GM23338 (cell line): ENCODE results near the gene PKD2. TPM values are rescaled to one million over a fixed set of nuclear protein-coding genes. Genes with fewer than 3 reads are reported as not detected.

Source experiments
- ATAC-seq: fragments of 200-7000 bp; cut with Tn5 transposase; 3 replicates; pipeline ENCODE4 v1.9.1; 2020
- DNase-seq: peaks from one replicate; pipeline ENCODE4 v3.0.0-alpha.2; 2015; ENCODE audit warnings: low spot score
- H2AFZ ChIP-seq: fragments of 200-600 bp; sonication (generic); 2 replicates; pipeline ENCODE4 v1.8.0; 2016; ENCODE audit warnings: antibody characterized with exemption, mild to moderate bottlenecking, moderate library complexity
- H3F3A ChIP-seq: fragments of 200-600 bp; sonication (generic); replicated peaks from 2 replicates; pipeline ENCODE4 v1.8.0; 2017; ENCODE audit warnings: antibody characterized with exemption, mixed run types, low read depth
- H3K27ac ChIP-seq: fragments of 200-600 bp; sonication (generic); 2 replicates; pipeline ENCODE4 v1.6.1; 2016; ENCODE audit warnings: low read depth
- H3K27me3 ChIP-seq: fragments of 200-600 bp; sonication (generic); 2 replicates; pipeline ENCODE4 v1.8.0; 2016; ENCODE audit warnings: mild to moderate bottlenecking, mixed run types, moderate library complexity; ENCODE audit not compliant: insufficient read depth
- H3K36me3 ChIP-seq: fragments of 200-600 bp; sonication (generic); 2 replicates; pipeline ENCODE4 v1.8.0; 2016; ENCODE audit warnings: mild to moderate bottlenecking; ENCODE audit not compliant: insufficient read depth
- H3K4me1 ChIP-seq: fragments of 200-600 bp; sonication (generic); 2 replicates; pipeline ENCODE4 v1.8.0; 2016; ENCODE audit warnings: mild to moderate bottlenecking, moderate library complexity; ENCODE audit not compliant: insufficient read depth
- H3K4me2 ChIP-seq: fragments of 200-600 bp; sonication (generic); 2 replicates; pipeline ENCODE4 v1.7.1; 2017; ENCODE audit warnings: mixed run types
- H3K4me3 ChIP-seq: fragments of 200-600 bp; sonication (generic); 2 replicates; pipeline ENCODE4 v1.6.1; 2016; ENCODE audit warnings: mixed run types
- H3K79me2 ChIP-seq: fragments of 200-600 bp; sonication (generic); replicated peaks from 2 replicates; pipeline ENCODE4 v1.8.0; 2017; ENCODE audit warnings: mild to moderate bottlenecking; ENCODE audit not compliant: insufficient read depth
- H3K9me2 ChIP-seq: fragments of 200-600 bp; sonication (generic); 2 replicates; pipeline ENCODE4 v1.8.0; 2017; ENCODE audit not compliant: insufficient read depth
- H4K20me1 ChIP-seq: fragments of 200-600 bp; sonication (generic); replicated peaks from 2 replicates; pipeline ENCODE4 v1.8.0; 2017; ENCODE audit warnings: mild to moderate bottlenecking; ENCODE audit not compliant: insufficient read depth
- H3K27ac Mint-ChIP-seq: 2 replicates; pipeline ENCODE4 v1.8.0; 2020; ENCODE audit warnings: inconsistent platforms, mild to moderate bottlenecking, moderate library complexity, mixed read lengths
- H3K27me3 Mint-ChIP-seq: 3 replicates; pipeline ENCODE4 v1.8.0; 2022; ENCODE audit warnings: low read depth, mild to moderate bottlenecking, moderate library complexity, mixed read lengths, inconsistent platforms; ENCODE audit not compliant: insufficient read depth, poor library complexity
- H3K36me3 Mint-ChIP-seq: 3 replicates; pipeline ENCODE4 v1.8.0; 2021; ENCODE audit warnings: low read depth, mild to moderate bottlenecking, inconsistent platforms, moderate library complexity, mixed read lengths
- H3K4me1 Mint-ChIP-seq: 3 replicates; pipeline ENCODE4 v1.8.0; 2020; ENCODE audit warnings: mild to moderate bottlenecking, inconsistent platforms, mixed read lengths
- H3K4me3 Mint-ChIP-seq: 3 replicates; pipeline ENCODE4 v1.8.0; 2021; ENCODE audit warnings: moderate library complexity, mild to moderate bottlenecking, inconsistent platforms, mixed read lengths
- H3K9me3 Mint-ChIP-seq: 3 replicates; pipeline ENCODE4 v1.8.0; 2020; ENCODE audit warnings: moderate library complexity, mild to moderate bottlenecking, inconsistent platforms, mixed read lengths
- CREB1 ChIP-seq: fragments of 250-450 bp; sonication (Bioruptor Pico); IDR thresholded peaks from 2 replicates; pipeline ENCODE4 v1.5.0; 2020; ENCODE audit warnings: low read depth, mild to moderate bottlenecking, moderate library complexity
- CTCF ChIP-seq, 2 experiments: fragments of 200-600 bp in 1 of 2; sonication (generic) in 1 of 2; conservative IDR thresholded peaks; 2 replicates each; pipeline versions ENCODE4 v1.5.1 to v1.6.1; 2016 to 2017; ENCODE audit warnings: antibody characterized with exemption in 2 of 2, low read depth in 2 of 2, mild to moderate bottlenecking in 2 of 2, moderate library complexity in 1 of 2
- POLR2AphosphoS5 ChIP-seq: IDR thresholded peaks from 2 replicates; pipeline ENCODE4 v1.6.1; 2016; ENCODE audit warnings: antibody characterized with exemption, low read depth
- ZNF114 ChIP-seq: fragments of 250-450 bp; sonication (Bioruptor Pico); IDR thresholded peaks from 2 replicates; pipeline ENCODE4 v1.5.0; 2020; ENCODE audit warnings: mild to moderate bottlenecking, moderate library complexity
- ZNF331 ChIP-seq: fragments of 250-450 bp; sonication (Bioruptor Pico); IDR thresholded peaks from 2 replicates; pipeline ENCODE4 v1.5.0; 2020; ENCODE audit warnings: low read depth, mild to moderate bottlenecking, moderate library complexity
- ZNF462 ChIP-seq: fragments of 250-450 bp; sonication (Bioruptor Pico); IDR thresholded peaks from 2 replicates; pipeline ENCODE4 v1.5.0; 2020; ENCODE audit warnings: mild to moderate bottlenecking, moderate library complexity
- polyA plus RNA-seq: library from polyadenylated mRNA; unstranded; fragments of >200 nt; fragmentation: Nextera tagmentation; extraction: Ambion mirVana; gene quantifications from 2 replicates; pipeline ENCODE4 v1.2.1, GENCODE V29; 2016
- total RNA-seq: library from RNA; depleted of rRNA; stranded (reverse); fragments of >200 nt; shearing (Covaris generic); gene quantifications from 2 replicates; pipeline ENCODE4 v1.2.3, GENCODE V29; 2014

Gene PKD2
- total and polyA plus RNA-seq, 2 experiments from 2014 or later = 17.9 to 45.3 TPM

- no peaks in the 10 kb centered on the region for H4K20me1 ChIP-seq
- no peak overlapping the region for H3K4me3 Mint-ChIP-seq
- no peak overlapping the region for H3K4me2 ChIP-seq
- H3K36me3 Mint-ChIP-seq = 0 out of 3 replicates have a peak, but pooled peaks cover 4% of the 10 kb centered on the region
- H3K4me3 ChIP-seq = no peak overlapping the region
- no peak for ATAC-seq
- H3K36me3 ChIP-seq = no peaks in the 10 kb centered on the region
- H3K27ac Mint-ChIP-seq = no peak overlapping the region
- DNase-seq = no peak
- no peaks in the 10 kb centered on the region for H3K79me2 ChIP-seq
- peaks cover 8% of the 10 kb centered on the region; the same call in 2 of the 3 replicates for H3K4me1 Mint-ChIP-seq
- no peaks in the 10 kb centered on the region for H3K9me2 ChIP-seq
- no peaks in the 10 kb centered on the region for H3K9me3 Mint-ChIP-seq
- no peak overlapping the region for H2AFZ ChIP-seq
- TF ChIP-seq POLR2AphosphoS5 = no peak
- TF ChIP-seq CREB1 (CRISPR knock-in tag) = no peak
- no peak for TF ChIP-seq ZNF114 (CRISPR knock-in tag)
- no peak for TF ChIP-seq CTCF (conservative IDR thresholded peaks at IDR 0.05; ENCODE audit: low read depth in 2 of 2)
- TF ChIP-seq ZNF331 = no peak
- TF ChIP-seq ZNF462 (CRISPR knock-in tag) = no peak
- H3F3A ChIP-seq = no peaks in the 10 kb centered on the region
- H3K27me3 ChIP-seq = no peaks in the 10 kb centered on the region
- H3K27ac ChIP-seq = no peak overlapping the region
- peaks cover 2% of the 10 kb centered on the region for H3K27me3 Mint-ChIP-seq
- H3K4me1 ChIP-seq = no peaks in the 10 kb centered on the region
These were observed 25.4 kb upstream of the PKD2 start for GRCh38 chr4:87982036-87982435.
